ENCODE results near the gene MFSD6.

MFSD6 gene

DNA sequence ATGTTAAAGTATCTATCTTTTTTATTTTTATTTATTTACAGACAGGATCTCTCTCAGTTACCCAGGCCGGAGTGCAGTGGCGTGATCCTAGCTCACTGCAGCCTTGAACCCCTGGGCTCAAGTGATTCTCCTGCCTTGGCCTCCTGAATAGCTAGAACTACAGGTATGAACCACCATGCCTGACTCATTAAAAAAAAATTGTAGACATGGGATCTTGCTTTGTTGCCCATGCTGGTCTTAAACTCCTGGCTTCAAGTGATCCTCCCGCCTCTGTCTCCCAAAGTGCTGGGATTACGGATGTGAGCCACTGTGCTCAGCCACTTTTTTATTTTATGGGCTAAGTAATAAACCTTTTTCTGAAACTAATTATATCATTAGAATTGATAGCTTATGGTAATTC, 7.1 kb downstream of the MFSD6 start:
- TF ChIP-seq GATA3 (IDR thresholded peaks at IDR 0.05; ENCODE audit: low read depth, low read length) (no peak), GATA2 (IDR thresholded peaks at IDR 0.05; ENCODE audit: low read depth, low read length) (no peak)

DNA sequence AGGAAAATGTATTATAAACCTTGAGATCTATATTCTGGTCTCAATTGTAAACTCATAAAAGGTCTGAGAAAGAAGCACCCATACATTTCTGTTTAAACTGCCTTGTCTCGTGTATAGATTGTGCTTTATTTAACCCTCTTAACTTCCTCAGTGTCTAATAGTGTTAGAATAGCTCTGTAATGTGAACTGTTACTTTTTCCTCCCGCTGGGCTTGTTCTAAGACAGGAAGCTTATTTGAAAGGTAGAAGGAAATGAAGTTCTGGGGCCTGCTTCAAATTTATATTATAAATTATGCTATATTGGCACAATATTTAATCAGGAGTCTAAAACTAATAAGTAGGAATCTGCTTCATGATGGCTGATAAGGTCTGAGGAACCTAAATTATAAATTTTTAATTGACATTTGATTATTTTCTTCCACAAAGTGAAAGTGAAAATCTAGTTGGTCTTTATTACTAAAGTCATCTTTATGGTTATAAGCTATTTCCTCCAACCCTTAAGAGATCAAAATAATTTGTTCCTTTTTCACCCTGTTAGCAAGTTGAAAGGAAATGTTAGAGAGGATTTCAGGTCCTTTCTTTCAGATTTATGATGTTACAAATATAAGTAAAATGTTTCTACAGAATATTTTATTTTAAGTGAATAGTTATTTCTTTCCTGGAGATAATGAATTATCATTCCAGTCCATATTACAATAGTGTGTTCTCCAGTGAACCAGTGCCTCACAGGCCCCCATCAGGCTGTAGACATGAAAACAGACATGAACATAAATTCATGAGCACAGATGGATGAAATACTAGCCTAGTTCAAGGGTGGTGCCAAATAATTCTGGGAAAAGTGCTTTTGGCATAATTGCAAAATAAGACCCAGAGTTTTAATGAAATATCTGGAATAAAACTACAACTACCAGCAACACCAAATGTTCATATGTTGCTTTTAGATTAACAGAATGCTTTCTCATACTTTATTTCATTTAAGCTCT, 7.9 kb downstream of the MFSD6 start:
- TF ChIP-seq GATA3 (IDR thresholded peaks at IDR 0.05; ENCODE audit: low read depth, low read length) (no peak), GATA2 (IDR thresholded peaks at IDR 0.05; ENCODE audit: low read depth, low read length) (no peak)

DNA sequence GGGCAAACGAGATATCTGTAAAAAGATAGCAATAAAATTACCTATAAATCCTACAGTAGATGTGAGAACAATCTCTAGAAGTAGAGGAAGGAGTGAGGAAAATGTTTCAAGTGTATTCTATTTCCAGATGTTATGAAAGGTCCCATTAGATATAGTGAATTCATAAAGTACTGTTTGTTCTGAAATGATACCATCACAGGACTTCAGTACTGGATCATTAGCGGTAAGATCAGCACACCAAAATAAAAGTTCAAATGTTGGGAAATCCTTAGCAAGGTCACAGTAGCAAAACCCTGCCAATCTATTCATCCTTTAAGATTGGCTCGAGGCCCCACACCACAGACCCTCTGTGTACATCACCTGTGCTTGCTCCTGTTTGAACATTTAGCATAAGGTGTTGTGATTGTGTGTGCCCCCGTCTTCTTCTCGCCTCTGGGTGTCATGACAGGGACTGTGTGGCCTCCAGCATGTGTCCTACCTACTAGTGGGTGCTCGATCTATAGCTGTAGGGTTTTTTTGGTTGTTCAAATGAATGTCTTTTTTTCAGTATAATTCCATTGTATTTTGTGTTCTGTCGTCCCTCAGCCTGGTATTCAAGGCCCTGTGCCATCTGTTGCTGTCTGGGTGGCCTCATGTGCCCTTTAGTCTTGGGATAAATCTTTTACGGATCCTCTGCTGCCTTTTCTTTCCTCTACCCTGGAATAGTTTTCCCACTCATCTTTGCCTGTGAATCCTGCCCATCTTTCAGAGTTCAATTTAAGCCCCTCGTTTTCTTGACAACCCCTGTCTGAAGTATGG, 9.1 kb downstream of the MFSD6 start:
- TF ChIP-seq GATA3 (IDR thresholded peaks at IDR 0.05; ENCODE audit: low read depth, low read length), result no peak
- no peak for TF ChIP-seq GATA2 (IDR thresholded peaks at IDR 0.05; ENCODE audit: low read depth, low read length)

DNA sequence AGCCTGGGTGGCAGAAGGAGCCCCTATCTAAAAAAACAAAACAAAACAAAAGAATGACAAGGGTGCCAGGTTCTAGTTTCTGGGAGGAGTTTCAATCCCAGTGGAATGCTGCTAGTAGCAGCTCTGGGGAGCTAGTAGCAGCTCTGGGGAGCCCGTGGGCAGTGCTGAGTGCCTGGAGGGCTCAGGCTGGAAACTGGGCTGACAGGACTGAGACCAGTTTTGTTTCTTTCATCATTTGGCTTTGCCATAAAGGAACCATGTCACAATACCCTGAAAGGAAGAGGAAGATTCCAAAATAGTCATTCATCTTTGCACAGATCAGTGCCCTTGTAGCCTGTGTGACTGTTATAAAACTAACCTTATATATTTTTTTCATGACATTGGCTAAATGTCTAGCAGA, 10.6 kb downstream of the MFSD6 start:
- TF ChIP-seq GATA3 (IDR thresholded peaks at IDR 0.05; ENCODE audit: low read depth, low read length) (no peak), GATA2 (IDR thresholded peaks at IDR 0.05; ENCODE audit: low read depth, low read length) (no peak)

DNA sequence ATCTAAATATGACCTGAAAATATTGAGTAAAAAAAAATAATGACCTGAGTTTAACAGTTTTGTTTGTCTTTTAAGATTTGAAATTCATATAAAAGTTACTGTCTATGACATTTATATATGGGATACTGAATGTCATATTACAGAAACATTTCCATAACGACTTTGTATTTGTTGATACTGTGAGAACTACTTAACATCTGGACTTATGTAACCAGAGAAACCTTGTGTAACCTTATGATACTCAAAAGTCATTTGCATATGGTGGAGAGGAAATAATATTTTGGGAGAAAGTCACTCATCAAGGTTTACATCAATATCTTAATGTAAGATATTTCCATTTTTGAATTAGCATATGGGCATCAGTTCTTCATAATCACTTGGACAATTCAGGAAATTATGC, 12.6 kb downstream of the MFSD6 start:
- TF ChIP-seq GATA3 (IDR thresholded peaks at IDR 0.05; ENCODE audit: low read depth, low read length), result no peak
- no peak for TF ChIP-seq GATA2 (IDR thresholded peaks at IDR 0.05; ENCODE audit: low read depth, low read length)

DNA sequence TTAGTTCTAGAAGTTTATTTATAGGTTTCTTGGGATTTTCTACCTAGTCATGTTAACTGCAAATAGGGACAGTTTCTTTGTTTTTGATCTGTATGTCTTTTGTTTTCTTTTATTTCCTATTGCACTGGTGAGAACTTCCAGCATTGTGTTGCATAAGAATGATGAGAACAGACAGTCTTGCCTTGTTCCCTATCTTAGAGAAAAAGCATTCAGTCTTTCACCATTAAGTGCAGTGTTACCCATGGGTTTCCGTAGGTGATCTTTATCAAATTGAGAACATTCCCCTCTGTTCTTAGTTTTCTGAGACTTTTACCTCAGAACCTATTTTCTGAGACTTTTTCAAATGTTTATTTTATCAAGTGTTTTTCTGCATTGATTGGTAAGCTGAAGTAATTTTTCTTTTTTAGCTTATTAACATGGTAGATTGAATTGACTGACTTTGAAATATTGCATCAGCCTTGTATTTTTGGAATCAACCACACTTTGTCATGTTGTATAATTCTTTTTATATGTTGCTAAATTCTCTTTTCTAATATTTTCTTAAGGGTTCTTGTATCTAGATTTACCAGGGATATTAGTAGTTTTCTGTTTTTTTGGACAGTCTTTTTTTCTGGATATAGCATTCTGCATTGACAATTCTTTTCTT, 17.2 kb downstream of the MFSD6 start:
- TF ChIP-seq GATA2 (IDR thresholded peaks at IDR 0.05; ENCODE audit: low read depth, low read length) (no peak), GATA3 (IDR thresholded peaks at IDR 0.05; ENCODE audit: low read depth, low read length) (no peak)

DNA sequence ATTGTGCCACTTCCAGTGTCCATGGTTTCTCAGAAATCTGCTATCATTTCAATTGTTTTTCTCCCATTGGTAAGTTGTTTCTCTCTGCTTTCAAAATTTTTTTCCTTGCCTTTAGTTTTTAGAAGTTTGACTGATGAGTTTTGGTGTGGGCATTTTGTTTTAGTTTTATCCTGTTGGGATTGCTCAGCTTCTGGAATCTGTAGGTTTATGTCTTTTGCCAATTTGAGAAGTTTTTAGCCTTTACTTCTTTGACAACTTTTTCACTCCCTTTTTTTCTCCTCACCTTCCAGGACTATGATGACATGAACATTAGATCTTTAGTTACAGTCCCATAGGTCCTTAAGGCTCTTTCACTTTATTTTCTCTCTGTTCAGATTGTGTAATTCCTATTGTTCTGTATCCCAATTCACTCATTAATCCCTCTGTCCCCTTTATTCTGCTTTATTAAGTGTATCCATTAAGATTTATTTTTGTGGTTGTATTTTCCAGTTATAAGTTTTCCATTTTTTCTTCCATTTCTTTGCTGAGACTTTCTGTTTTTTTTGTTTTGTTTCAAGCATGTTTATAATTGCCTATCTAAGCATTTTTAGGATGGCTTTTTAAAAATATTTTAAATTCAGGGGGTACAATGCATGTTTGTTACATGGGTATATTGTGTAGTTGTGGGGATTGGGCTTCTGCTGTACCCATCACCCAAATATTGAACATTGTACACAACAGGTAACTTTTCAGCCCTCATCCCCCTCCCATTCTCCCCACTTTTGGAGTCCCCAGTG, 17.9 kb downstream of the MFSD6 start:
- TF ChIP-seq GATA2 (IDR thresholded peaks at IDR 0.05; ENCODE audit: low read depth, low read length), result no peak
- TF ChIP-seq GATA3 (IDR thresholded peaks at IDR 0.05; ENCODE audit: low read depth, low read length), result no peak

DNA sequence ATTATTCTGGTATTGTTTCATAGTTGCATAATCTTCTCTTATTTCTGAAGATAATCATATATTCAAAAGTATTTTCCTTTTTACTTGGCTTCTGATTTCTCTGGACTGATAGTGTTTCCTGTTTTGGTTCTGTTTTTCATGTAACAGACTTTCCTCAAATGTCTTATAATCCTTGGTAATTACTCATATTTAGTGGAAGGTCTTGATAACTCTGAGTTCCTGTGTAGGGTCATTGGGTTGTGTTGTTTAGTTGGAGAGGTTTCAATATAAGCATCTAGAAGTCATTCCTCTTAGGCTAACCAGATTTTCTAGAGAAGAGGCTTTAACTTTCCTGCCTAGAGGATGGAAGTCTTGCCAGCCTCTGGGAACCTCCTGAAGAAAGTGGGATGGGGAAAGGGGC, 23.8 kb downstream of the MFSD6 start:
- TF ChIP-seq GATA2 (IDR thresholded peaks at IDR 0.05; ENCODE audit: low read depth, low read length) (no peak), GATA3 (IDR thresholded peaks at IDR 0.05; ENCODE audit: low read depth, low read length) (no peak)

DNA sequence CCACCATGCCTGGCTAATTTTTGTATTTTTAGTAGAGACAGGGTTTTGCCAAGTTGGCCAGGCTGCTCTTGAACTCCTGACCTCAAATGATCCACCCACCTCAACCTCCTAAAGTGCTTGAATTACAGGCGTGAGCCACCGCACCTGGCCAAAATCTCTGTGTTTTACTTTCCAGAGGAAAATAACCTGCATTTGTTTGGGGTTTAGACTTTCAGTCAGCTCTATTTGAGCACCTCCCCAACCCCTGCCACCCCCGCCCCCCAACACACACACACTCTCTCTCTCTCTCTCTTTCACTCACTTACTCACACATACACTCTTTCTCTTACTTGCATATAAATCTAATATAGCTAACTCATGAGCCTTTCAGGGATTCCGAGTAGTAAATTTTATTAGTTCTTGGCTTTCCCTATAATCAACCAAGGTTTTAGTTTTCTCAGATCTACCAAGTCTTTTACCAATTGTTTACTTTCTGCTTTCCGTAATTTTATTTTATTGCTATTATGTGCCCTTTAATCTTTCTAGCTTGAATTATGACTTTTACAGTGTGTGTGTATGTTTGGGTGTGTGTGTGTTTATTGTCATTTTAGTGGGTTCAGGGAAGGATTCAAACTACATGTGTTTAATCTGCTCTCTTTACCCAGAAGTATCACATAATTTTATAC, 24.5 kb downstream of the MFSD6 start:
- no peak for TF ChIP-seq GATA3 (IDR thresholded peaks at IDR 0.05; ENCODE audit: low read depth, low read length)

DNA sequence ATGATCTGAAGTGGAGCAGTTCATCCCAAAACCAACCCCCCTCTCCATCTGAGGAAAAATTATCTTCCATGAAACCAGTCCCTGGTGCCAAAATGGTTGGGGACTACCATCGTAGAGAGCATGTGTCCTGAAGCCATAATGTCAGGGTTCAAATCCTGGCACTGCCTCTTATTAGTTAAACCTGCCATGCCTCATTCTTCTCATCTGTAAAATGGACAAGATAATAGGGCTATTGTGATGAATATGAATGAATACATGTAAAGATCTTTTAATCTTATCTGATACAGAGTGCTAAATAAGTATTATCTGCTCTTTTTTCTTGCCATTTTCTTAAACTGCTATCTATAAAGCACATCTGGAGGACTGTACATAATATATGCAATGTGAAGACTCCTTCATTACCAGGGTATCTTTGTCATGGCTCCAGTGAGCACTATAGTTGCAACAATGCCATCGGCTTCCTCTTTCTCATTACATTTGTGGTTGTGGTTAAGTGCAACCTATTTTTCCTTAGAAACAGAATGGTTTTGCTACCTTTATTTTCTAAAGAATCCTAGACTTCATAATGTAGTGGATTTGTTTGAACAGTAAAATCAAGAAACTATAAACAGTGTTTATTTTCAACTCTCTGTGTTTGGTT, 27.0 kb downstream of the MFSD6 start:
- no peak for TF ChIP-seq GATA2 (IDR thresholded peaks at IDR 0.05; ENCODE audit: low read depth, low read length)
- TF ChIP-seq GATA3 (IDR thresholded peaks at IDR 0.05; ENCODE audit: low read depth, low read length), result no peak

DNA sequence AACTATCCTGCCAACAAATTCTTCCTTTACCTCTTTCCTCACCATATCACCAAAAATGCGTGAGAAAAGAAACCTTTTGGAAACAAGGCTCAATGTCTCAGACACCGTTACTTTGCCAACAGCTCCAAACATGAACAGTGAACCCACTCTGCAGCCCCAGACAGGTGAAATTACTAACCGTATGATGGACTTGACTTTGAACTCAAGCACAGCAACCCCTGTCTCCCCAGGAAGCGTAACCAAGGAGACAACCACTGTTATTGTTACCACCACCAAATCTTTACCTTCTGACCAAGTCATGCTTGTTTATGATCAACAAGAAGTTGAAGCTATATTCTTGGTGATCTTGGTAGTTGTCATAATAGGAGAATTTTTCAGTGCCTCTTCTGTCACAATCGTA, 28.4 kb downstream of the MFSD6 start:
- TF ChIP-seq GATA3 (IDR thresholded peaks at IDR 0.05; ENCODE audit: low read depth, low read length) (no peak), GATA2 (IDR thresholded peaks at IDR 0.05; ENCODE audit: low read depth, low read length) (no peak)

DNA sequence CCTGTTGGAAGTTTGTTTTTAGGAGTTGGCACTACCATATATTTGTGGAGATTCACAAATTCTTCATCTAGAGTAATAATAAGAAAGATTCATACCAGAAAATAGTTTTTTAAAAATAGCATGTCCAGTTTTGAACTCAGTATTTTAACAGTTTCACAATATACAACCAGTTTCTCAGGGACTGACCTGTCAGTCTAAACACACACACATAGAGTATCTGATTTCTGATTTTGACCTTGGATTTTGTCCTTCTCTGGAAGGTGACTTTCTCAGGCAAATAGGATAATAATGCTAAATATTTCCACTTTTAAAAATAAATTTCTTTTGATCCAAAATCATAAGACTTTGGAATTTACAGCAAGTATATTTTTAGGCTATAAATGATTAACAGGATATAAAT, 32.0 kb downstream of the MFSD6 start:
- no peak for TF ChIP-seq GATA3 (IDR thresholded peaks at IDR 0.05; ENCODE audit: low read depth, low read length)
- TF ChIP-seq GATA2 (IDR thresholded peaks at IDR 0.05; ENCODE audit: low read depth, low read length), result no peak

DNA sequence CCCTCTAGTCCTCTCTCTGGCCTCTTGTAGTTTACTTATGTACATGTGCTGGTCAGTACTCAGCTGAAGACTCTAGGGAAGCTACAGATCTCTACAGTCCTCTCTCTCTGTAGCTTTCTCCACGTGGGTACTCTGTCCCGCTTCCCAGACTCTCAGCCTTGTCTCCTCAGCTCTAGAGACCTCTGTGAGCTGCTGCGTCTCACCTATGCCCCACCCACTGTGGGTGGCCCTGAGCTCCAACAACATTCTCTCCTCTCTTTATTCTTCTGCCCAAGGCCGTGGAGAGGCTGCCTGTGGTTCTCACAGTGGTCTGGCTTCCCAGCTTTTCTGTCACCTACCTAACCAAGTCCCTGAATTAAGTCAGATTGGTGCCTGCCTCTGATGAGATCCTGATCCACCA, 33.4 kb downstream of the MFSD6 start:
- TF ChIP-seq GATA2 (IDR thresholded peaks at IDR 0.05; ENCODE audit: low read depth, low read length), result no peak
- TF ChIP-seq GATA3 (IDR thresholded peaks at IDR 0.05; ENCODE audit: low read depth, low read length), result no peak
